Measurements from ENCODE around the gene LY9.

DNA sequence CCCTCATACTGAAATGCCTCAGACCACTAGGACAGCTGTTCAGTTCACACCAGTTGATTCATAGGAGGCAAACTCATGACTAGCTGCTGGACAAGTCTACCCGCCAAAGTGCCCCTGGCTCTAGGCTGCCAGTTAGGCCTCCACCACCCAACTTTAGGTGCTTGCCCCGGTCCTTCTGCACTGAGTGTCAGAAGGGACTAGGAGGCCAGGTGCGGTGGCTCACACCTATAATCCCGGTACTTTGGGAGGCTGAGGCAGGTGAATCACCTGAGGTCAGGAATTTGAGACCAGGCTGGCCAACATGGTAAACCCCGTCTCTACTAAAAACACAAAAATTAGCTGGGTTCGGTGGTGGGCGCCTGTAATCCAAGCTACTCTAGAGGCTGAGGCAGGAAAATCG lies 18.9 kb downstream of the LY9 start:
- TF ChIP-seq NFIB (CRISPR knock-in tag; IDR thresholded peaks at IDR 0.05; ENCODE audit: borderline replicate concordance) (no peak), POLR2AphosphoS5 (IDR thresholded peaks at IDR 0.05; ENCODE audit: low read depth, low read length) (no peak), JDP2 (CRISPR knock-in tag; IDR thresholded peaks at IDR 0.05; ENCODE audit: borderline replicate concordance) (no peak), GABPB1 (CRISPR knock-in tag; IDR thresholded peaks at IDR 0.05) (no peak), NFYB (CRISPR knock-in tag; IDR thresholded peaks at IDR 0.05) (no peak), NR2C2 (CRISPR knock-in tag; IDR thresholded peaks at IDR 0.05; ENCODE audit: borderline replicate concordance) (no peak), MAFK (conservative IDR thresholded peaks at IDR 0.05 in 1 of 2, IDR thresholded peaks at IDR 0.05 in 1 of 2; ENCODE audit: low read length in 2 of 2) (no peak), RAD21 (CRISPR knock-in tag; IDR thresholded peaks at IDR 0.05) (no peak)
- TF ChIP-seq, protein P1, sequence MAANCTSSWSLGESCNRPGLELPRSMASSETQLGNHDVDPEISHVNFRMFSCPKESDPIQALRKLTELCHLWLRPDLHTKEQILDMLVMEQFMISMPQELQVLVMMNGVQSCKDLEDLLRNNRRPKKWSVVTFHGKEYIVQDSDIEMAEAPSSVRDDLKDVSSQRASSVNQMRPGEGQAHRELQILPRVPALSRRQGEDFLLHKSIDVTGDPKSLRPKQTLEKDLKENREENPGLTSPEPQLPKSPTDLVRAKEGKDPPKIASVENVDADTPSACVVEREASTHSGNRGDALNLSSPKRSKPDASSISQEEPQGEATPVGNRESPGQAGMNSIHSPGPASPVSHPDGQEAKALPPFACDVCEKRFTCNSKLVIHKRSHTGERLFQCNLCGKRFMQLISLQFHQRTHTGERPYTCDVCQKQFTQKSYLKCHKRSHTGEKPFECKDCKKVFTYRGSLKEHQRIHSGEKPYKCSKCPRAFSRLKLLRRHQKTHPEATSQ (CRISPR knock-in tag; IDR thresholded peaks at IDR 0.05; ENCODE audit: borderline replicate concordance), result no peak
- TF ChIP-seq, protein P2, sequence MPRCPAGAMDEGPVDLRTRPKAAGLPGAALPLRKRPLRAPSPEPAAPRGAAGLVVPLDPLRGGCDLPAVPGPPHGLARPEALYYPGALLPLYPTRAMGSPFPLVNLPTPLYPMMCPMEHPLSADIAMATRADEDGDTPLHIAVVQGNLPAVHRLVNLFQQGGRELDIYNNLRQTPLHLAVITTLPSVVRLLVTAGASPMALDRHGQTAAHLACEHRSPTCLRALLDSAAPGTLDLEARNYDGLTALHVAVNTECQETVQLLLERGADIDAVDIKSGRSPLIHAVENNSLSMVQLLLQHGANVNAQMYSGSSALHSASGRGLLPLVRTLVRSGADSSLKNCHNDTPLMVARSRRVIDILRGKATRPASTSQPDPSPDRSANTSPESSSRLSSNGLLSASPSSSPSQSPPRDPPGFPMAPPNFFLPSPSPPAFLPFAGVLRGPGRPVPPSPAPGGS (CRISPR knock-in tag; IDR thresholded peaks at IDR 0.05), result no peak
- TF ChIP-seq, protein P3, sequence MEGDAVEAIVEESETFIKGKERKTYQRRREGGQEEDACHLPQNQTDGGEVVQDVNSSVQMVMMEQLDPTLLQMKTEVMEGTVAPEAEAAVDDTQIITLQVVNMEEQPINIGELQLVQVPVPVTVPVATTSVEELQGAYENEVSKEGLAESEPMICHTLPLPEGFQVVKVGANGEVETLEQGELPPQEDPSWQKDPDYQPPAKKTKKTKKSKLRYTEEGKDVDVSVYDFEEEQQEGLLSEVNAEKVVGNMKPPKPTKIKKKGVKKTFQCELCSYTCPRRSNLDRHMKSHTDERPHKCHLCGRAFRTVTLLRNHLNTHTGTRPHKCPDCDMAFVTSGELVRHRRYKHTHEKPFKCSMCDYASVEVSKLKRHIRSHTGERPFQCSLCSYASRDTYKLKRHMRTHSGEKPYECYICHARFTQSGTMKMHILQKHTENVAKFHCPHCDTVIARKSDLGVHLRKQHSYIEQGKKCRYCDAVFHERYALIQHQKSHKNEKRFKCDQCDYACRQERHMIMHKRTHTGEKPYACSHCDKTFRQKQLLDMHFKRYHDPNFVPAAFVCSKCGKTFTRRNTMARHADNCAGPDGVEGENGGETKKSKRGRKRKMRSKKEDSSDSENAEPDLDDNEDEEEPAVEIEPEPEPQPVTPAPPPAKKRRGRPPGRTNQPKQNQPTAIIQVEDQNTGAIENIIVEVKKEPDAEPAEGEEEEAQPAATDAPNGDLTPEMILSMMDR (CRISPR knock-in tag; IDR thresholded peaks at IDR 0.05), result no peak
- TF ChIP-seq, protein P4, sequence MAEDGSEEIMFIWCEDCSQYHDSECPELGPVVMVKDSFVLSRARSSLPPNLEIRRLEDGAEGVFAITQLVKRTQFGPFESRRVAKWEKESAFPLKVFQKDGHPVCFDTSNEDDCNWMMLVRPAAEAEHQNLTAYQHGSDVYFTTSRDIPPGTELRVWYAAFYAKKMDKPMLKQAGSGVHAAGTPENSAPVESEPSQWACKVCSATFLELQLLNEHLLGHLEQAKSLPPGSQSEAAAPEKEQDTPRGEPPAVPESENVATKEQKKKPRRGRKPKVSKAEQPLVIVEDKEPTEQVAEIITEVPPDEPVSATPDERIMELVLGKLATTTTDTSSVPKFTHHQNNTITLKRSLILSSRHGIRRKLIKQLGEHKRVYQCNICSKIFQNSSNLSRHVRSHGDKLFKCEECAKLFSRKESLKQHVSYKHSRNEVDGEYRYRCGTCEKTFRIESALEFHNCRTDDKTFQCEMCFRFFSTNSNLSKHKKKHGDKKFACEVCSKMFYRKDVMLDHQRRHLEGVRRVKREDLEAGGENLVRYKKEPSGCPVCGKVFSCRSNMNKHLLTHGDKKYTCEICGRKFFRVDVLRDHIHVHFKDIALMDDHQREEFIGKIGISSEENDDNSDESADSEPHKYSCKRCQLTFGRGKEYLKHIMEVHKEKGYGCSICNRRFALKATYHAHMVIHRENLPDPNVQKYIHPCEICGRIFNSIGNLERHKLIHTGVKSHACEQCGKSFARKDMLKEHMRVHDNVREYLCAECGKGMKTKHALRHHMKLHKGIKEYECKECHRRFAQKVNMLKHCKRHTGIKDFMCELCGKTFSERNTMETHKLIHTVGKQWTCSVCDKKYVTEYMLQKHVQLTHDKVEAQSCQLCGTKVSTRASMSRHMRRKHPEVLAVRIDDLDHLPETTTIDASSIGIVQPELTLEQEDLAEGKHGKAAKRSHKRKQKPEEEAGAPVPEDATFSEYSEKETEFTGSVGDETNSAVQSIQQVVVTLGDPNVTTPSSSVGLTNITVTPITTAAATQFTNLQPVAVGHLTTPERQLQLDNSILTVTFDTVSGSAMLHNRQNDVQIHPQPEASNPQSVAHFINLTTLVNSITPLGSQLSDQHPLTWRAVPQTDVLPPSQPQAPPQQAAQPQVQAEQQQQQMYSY (CRISPR knock-in tag; IDR thresholded peaks at IDR 0.05), result no peak

Data from HepG2 (cell line).